ENCODE measurements around the gene SLC44A5. TPM values are rescaled to one million over a fixed set of nuclear protein-coding genes. Genes with fewer than 3 reads are reported as not detected.

The SLC44A5 gene
- total RNA-seq, 1 experiment from 2014 or later, result 0.18 TPM

DNA sequence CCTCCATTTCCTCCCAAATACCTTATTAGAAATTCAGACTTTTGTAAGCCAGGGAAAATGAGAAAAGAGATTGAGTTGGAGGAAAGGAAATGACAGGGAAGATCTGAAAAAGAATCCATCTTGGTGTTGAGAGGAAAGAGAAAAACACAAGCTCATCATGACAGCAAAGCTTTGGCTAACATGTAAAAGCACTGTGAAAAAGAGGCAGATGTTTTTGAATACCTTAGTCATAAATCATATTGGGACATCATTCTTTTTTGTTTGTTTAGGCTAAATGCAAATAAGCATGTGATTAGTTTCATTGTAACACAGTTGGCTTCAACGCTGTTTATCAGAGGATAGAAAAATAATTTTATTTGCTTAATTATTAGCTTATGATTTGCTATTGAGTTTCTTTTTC, 412.2 kb downstream of the SLC44A5 start:
- no peaks in the 10 kb centered on the region for H3K36me3 ChIP-seq (ENCODE audit: control insufficient read depth, insufficient read depth, low read length)
- ChIA-PET CTCF (no interaction called here), POLR2A (no interaction called here)
- no peak for TF ChIP-seq TCF7L2 (IDR thresholded peaks at IDR 0.05; ENCODE audit: low read depth, low read length)
- TF ChIP-seq, protein P1, sequence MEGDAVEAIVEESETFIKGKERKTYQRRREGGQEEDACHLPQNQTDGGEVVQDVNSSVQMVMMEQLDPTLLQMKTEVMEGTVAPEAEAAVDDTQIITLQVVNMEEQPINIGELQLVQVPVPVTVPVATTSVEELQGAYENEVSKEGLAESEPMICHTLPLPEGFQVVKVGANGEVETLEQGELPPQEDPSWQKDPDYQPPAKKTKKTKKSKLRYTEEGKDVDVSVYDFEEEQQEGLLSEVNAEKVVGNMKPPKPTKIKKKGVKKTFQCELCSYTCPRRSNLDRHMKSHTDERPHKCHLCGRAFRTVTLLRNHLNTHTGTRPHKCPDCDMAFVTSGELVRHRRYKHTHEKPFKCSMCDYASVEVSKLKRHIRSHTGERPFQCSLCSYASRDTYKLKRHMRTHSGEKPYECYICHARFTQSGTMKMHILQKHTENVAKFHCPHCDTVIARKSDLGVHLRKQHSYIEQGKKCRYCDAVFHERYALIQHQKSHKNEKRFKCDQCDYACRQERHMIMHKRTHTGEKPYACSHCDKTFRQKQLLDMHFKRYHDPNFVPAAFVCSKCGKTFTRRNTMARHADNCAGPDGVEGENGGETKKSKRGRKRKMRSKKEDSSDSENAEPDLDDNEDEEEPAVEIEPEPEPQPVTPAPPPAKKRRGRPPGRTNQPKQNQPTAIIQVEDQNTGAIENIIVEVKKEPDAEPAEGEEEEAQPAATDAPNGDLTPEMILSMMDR (IDR thresholded peaks at IDR 0.05), result no peak
- no peak for TF ChIP-seq SIN3A (IDR thresholded peaks at IDR 0.05; ENCODE audit: borderline replicate concordance, insufficient read depth, low read depth, low read length)
- TF ChIP-seq, protein P2, sequence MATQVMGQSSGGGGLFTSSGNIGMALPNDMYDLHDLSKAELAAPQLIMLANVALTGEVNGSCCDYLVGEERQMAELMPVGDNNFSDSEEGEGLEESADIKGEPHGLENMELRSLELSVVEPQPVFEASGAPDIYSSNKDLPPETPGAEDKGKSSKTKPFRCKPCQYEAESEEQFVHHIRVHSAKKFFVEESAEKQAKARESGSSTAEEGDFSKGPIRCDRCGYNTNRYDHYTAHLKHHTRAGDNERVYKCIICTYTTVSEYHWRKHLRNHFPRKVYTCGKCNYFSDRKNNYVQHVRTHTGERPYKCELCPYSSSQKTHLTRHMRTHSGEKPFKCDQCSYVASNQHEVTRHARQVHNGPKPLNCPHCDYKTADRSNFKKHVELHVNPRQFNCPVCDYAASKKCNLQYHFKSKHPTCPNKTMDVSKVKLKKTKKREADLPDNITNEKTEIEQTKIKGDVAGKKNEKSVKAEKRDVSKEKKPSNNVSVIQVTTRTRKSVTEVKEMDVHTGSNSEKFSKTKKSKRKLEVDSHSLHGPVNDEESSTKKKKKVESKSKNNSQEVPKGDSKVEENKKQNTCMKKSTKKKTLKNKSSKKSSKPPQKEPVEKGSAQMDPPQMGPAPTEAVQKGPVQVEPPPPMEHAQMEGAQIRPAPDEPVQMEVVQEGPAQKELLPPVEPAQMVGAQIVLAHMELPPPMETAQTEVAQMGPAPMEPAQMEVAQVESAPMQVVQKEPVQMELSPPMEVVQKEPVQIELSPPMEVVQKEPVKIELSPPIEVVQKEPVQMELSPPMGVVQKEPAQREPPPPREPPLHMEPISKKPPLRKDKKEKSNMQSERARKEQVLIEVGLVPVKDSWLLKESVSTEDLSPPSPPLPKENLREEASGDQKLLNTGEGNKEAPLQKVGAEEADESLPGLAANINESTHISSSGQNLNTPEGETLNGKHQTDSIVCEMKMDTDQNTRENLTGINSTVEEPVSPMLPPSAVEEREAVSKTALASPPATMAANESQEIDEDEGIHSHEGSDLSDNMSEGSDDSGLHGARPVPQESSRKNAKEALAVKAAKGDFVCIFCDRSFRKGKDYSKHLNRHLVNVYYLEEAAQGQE (IDR thresholded peaks at IDR 0.05; ENCODE audit: insufficient read depth in 1 of 2, low read depth in 2 of 2, low read length in 1 of 2), result no peak
- no peak for TF ChIP-seq POLR2AphosphoS5 (IDR thresholded peaks at IDR 0.05; ENCODE audit: low read depth, low read length)
- H3K4me1 ChIP-seq (ENCODE audit: control insufficient read depth, insufficient read depth, low read length), result no peaks in the 10 kb centered on the region
- H3K27ac ChIP-seq (ENCODE audit: low read length), result no peak overlapping the region
- DNase-seq (ENCODE audit: low read depth, low spot score), result no peak
- ATAC-seq, result no peak
- H3K27me3 ChIP-seq (ENCODE audit: control insufficient read depth, insufficient read depth, low read length), result no peaks in the 10 kb centered on the region
- in situ Hi-C loops (cut with HindIII; ENCODE audit: low pct_unique_long_range_greater_than_20kb, low sequenced_read_pairs) (loop anchor here (25.0 kb wide), 1 partner anchor 411 kb away; no protein-coding TSS in a partner anchor), intact Hi-C loops (cut with micrococcal nuclease; ENCODE audit: unreplicated experiment) (no loop called here)
- H3K9me3 ChIP-seq (ENCODE audit: control insufficient read depth, insufficient read depth, low read depth, low read length), result no peaks in the 10 kb centered on the region
- no peak overlapping the region for H3K4me3 ChIP-seq (ENCODE audit: low read depth in 2 of 2, low read length in 2 of 2)
- no TSS peak for BruUV-seq (replicated peaks)

DNA sequence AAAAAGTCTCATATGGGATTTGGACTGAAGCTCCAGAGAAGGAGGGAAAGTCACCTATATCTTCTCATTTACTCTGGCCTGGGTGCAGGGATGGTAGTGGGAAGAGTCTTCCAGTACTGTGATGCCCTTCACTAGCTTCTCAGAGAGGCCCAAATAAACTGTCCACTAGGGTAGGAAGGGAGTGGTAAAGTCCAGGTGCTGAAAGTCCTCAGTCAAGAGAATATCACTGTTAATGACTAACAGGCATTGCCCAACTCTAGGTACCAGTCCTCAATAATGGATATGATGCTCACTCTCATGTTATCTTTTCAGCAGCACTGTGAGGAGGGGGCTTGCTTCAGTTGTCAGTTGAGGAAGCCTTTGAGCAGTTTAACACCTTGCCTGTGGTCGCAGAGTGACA, 412.8 kb downstream of the SLC44A5 start:
- intact Hi-C loops (cut with micrococcal nuclease; ENCODE audit: unreplicated experiment), result no loop called here
- ATAC-seq (no peak), DNase-seq (ENCODE audit: low read depth, low spot score) (no peak)
- no peak overlapping the region for H3K4me3 ChIP-seq (ENCODE audit: low read depth in 2 of 2, low read length in 2 of 2)
- CTCF ChIA-PET, result no interaction called here
- no peaks in the 10 kb centered on the region for H3K9me3 ChIP-seq (ENCODE audit: control insufficient read depth, insufficient read depth, low read depth, low read length)
- no peaks in the 10 kb centered on the region for H3K27me3 ChIP-seq (ENCODE audit: control insufficient read depth, insufficient read depth, low read length)
- H3K4me1 ChIP-seq (ENCODE audit: control insufficient read depth, insufficient read depth, low read length), result no peaks in the 10 kb centered on the region
- POLR2A ChIA-PET, result no interaction called here
- BruUV-seq (replicated peaks), result no TSS peak
- in situ Hi-C loops (cut with HindIII; ENCODE audit: low pct_unique_long_range_greater_than_20kb, low sequenced_read_pairs), result loop anchor here (25.0 kb wide), 1 partner anchor 411 kb away; no protein-coding TSS in a partner anchor
- no peaks in the 10 kb centered on the region for H3K36me3 ChIP-seq (ENCODE audit: control insufficient read depth, insufficient read depth, low read length)
- no peak for TF ChIP-seq TCF7L2 (IDR thresholded peaks at IDR 0.05; ENCODE audit: low read depth, low read length)
- TF ChIP-seq, protein P1 (IDR thresholded peaks at IDR 0.05), result no peak
- no peak for TF ChIP-seq SIN3A (IDR thresholded peaks at IDR 0.05; ENCODE audit: borderline replicate concordance, insufficient read depth, low read depth, low read length)
- TF ChIP-seq, protein P2 (IDR thresholded peaks at IDR 0.05; ENCODE audit: insufficient read depth in 1 of 2, low read depth in 2 of 2, low read length in 1 of 2), result no peak
- no peak for TF ChIP-seq POLR2AphosphoS5 (IDR thresholded peaks at IDR 0.05; ENCODE audit: low read depth, low read length)
- no peak overlapping the region for H3K27ac ChIP-seq (ENCODE audit: low read length)

Data from Panc1 (cell line).